ENCODE data around the gene EXOSC2.

The EXOSC2 gene

DNA sequence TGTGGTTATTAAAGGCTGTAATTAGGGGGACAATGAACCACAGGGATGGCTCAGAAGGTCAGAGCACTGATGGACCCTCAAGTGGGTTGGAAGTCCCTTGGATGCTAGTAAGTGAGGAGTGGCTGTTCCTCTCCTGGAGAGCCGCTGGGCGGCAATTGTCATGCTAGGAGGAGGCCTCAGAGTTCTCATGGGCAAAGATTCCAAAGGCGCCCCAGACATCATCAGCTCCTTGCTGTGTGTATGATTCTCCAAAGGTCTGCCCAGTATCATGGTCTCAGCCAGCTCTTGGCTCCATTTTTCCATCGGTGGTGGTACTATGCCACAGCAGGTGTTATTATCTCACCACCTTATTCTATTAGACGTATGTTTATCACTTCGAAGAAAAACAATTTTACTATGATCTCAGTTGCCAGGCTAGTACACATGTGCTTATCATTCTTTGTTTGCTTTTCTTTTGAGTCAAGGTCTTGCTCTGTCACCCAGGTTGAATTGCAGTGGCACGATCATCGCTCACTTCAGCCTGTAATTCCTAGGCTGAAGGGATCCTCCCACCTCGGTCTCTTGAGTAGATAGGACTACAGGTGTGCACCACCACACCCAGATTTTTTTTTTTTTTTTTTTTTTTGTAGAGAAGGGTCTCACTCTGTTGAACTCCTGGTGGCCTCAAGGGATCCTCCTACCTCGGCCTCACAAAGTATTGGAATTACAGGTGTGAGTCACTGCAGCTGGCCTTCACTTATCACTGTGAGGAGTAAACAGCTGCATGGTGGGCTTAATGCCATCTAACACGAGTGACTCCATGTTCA, 46.8 kb downstream of the EXOSC2 start:
- FAIRE-seq = no peak

DNA sequence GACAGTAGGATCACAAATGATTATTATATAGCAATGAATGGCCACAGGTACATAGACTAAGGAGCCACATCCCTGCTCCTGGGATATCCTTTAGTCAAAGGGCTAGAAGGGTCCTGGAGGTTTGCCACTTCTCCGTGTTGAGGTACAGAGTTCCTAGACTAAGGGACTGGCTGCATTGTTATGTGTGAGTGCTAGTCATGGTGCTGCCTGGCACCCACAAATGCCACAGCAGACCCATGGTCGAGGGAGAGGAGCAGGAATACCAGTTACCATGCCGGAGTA, 47.4 kb downstream of the EXOSC2 start:
- no peak for FAIRE-seq

DNA sequence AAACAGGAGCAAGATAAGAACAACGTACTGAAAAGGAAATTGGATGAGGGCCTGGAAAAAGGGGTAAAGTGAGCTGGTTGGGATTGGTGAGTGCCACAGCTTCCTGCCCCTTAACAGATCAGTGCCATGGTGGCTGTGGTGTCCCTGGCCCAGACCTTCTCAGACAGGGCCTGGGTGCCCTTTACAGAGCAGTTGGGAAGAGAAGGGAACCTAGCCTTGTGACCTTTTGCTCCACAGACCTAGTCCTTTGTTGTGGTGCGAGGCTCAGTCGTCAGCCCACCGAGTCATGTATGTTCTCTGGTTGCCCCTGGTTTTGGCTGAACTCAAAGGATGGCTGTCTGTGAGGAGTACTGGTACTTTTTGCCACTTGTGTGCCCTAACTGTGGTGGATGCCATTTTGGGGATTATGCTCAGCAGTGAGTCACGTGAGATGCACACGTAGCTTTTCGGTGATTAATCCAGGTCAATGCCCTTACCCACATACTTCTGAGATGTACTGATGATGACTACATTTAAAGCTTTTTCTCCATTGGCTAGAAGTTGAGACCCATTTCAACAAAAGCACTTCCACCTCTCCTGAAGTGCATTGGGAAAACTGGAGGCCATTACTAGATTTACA, 48.4 kb downstream of the EXOSC2 start:
- no peak for FAIRE-seq

DNA sequence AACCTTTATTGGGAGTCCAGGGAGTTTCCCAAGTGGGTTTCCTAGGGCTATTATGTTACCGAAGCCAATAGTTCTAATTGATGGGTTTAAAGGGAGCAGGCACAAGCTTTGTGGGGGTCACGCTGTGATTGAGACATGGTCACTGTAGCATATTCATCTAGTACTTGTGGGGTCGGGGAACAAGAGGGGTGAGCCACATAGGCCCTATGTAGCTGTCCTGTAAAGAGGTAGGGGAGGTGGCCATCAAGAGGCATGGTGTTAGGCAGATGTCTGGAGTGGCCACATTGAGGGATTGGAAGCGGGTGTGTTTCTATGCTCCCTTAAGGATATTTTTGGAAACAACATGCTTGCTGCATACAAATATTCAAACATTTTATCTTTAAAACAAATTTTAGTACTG, 50.1 kb downstream of the EXOSC2 start:
- FAIRE-seq = no peak

DNA sequence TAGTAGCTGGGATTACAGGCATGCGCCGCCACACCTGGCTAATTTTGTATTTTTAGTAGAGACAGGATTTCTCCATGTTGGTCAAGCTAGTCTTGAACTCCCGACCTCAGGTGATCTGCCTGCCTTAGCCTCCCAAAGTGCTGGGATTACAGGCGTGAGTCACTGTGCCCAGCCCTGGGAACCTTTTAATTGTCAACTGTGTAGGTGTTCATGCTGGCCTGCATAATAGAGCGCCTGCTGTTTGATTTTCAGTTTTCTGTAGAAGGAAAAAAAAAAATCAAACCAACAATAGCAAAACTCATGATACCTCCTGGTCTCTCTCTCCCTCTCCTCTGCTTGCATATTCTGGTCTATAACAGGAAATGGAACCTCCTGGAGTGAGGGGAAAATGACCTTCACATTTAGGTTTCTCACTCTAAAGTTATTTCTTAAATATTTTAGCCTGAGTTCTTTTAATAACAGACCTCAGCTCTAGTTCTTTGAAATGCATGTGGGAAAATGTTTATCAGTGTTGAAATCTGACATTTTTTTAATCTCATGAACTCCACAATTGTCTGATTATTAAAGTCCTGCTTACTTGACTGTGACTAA, 51.7 kb downstream of the EXOSC2 start:
- FAIRE-seq = no peak

DNA sequence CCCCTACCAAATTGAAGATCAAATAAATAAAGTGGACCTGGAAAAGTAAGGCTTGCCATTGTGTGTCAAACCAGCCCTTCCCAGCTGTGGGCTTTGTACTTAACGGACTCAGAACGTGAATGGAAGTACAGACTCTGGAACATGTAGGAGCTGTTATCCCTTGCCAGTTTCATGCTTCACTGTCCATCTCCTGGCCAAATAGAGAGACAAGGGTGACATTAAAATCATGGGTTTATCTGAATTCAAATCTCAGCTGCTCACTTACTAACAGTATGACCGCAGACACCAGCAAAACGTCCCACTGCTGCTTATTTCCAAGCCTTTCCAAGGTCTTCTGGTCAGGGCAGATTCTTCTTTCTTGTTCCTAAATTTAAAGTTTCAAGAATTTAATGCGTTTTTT, 52.2 kb downstream of the EXOSC2 start:
- FAIRE-seq = no peak

DNA sequence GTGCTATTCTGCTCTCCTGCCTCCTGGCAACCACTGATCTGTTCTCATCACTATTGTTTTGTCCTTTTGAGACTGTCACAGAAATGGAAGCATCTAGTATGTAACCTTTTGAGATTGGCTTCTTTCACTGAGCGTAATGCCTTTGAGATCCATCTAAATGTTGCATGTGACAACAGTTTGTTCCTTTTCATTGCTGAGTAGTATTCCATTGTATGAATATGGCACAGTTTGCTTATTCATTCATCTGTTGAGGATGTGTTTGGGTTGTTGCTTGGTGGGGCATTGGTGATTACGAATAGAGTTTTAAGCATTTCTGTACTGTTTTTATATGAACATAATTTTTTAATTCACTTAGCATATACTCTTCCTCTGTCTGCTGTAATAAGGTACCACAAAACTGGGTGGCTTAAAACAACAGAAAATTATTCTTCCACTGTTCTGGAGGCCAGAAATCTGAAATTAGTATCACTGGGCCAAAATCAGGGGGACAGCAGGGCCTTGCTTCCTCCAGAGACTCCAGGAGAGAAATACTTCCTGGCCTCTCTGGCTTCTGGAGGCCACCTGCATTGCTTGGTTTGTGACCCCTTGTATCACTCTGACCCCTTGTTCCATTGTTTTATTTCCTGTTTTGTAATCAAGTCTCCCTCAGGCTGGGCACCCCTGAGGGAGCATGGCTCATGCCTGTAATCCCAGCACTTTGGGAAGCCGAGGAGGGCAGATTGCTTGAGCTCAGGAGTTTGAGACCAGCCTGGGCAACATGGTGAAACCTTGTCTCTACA, 53.0 kb downstream of the EXOSC2 start:
- FAIRE-seq = no peak

DNA sequence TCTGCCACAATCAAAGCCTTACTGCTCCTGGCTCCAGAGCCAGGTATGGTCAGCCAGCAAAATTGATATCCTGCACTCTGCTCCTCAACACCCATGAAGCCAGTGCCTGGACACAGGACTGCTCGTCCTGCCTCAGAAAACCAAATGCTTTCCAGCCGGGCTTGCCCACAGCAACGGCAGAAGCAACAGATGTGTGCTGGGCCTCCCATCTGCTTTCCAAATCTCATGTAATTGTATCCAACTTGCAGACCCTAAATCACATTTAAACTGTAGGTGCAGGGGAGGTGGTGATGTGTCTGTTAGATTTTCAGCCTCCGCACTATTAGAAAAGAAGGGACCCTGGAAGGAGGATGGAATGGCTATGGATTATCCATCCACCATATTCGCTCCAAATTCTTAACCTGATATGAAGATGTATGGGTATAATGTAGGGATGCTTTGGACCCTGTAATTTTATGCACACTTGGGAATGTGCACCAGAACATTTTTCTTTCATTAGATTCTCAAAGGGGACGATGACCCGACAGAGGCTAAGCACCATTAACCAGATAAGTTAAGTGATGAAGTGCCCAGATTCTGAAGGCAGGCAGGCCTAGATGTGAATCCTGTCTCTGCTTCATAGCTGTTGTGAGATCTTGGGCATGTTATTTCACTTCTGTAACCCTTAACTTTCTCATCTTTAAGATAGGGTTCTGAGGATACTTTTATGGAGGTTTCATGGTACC, 58.2 kb downstream of the EXOSC2 start:
- no peak for FAIRE-seq
